ENCODE measurements around the gene ROGDI. TPM values are rescaled to one million over a fixed set of nuclear protein-coding genes. Genes with fewer than 3 reads are reported as not detected.

The ROGDI gene
- total RNA-seq, 1 experiment from 2014 or later, result 32.1 TPM

GRCh38 chr16:4755687-4756086, 46.7 kb downstream of the ROGDI start:
- Mint-ChIP-seq H3K4me3 (no peak overlapping the region), H3K36me3 (peaks cover 61% of the 10 kb centered on the region), H3K27me3 (ENCODE audit: low read depth) (no peaks in the 10 kb centered on the region), H3K9me3 (peaks cover 6% of the 10 kb centered on the region), H3K27ac (no peak overlapping the region), H3K4me1 (no peaks in the 10 kb centered on the region)
- ChIA-PET POLR2A (no interaction called here), CTCF (no interaction called here)
- TF ChIP-seq E2F5 (CRISPR knock-in tag; IDR thresholded peaks at IDR 0.05), result no peak
- DNase-seq (ENCODE audit: low spot score), result no peak
- ATAC-seq, result no peak

GRCh38 chr16:4754865-4755264, 47.6 kb downstream of the ROGDI start:
- ChIA-PET POLR2A (no interaction called here), CTCF (no interaction called here)
- H3K4me1 Mint-ChIP-seq, result no peaks in the 10 kb centered on the region
- H3K9me3 Mint-ChIP-seq, result peaks cover 6% of the 10 kb centered on the region
- DNase-seq (ENCODE audit: low spot score), result no peak
- H3K4me3 Mint-ChIP-seq, result no peak overlapping the region
- H3K36me3 Mint-ChIP-seq, result peaks cover 57% of the 10 kb centered on the region
- no peak for TF ChIP-seq ZNF416 (CRISPR knock-in tag; IDR thresholded peaks at IDR 0.05)
- TF ChIP-seq CREB1 (CRISPR knock-in tag; IDR thresholded peaks at IDR 0.05), result no peak
- no peak for TF ChIP-seq NFYB (CRISPR knock-in tag; conservative IDR thresholded peaks at IDR 0.05; ENCODE audit: low read depth)
- no peak for TF ChIP-seq JAZF1 (CRISPR knock-in tag; IDR thresholded peaks at IDR 0.05)
- TF ChIP-seq ATF1 (CRISPR knock-in tag; IDR thresholded peaks at IDR 0.05), result no peak
- no peak for TF ChIP-seq ZBTB21 (CRISPR knock-in tag; IDR thresholded peaks at IDR 0.05; ENCODE audit: borderline replicate concordance)
- no peak for TF ChIP-seq KAT7 (CRISPR knock-in tag; IDR thresholded peaks at IDR 0.05; ENCODE audit: borderline replicate concordance)
- no peak for TF ChIP-seq ZNF232 (CRISPR knock-in tag; IDR thresholded peaks at IDR 0.05)
- no peak for TF ChIP-seq ZNF512 (CRISPR knock-in tag; IDR thresholded peaks at IDR 0.05; ENCODE audit: borderline replicate concordance)
- no peak for TF ChIP-seq NR3C1 (CRISPR knock-in tag; conservative IDR thresholded peaks at IDR 0.05; ENCODE audit: low read depth)
- no peak for TF ChIP-seq MXD4 (CRISPR knock-in tag; IDR thresholded peaks at IDR 0.05; ENCODE audit: borderline replicate concordance)
- no peak for TF ChIP-seq PRRX2 (CRISPR knock-in tag; IDR thresholded peaks at IDR 0.05)
- no peak for TF ChIP-seq ZNF423 (CRISPR knock-in tag; IDR thresholded peaks at IDR 0.05)
- TF ChIP-seq ZNF671 (CRISPR knock-in tag; IDR thresholded peaks at IDR 0.05), result no peak
- no peak for ATAC-seq
- no peak overlapping the region for H3K27ac Mint-ChIP-seq
- H3K27me3 Mint-ChIP-seq (ENCODE audit: low read depth), result no peaks in the 10 kb centered on the region

- Mint-ChIP-seq H3K27ac (no peak overlapping the region), H3K4me1 (no peaks in the 10 kb centered on the region), H3K27me3 (ENCODE audit: low read depth) (no peaks in the 10 kb centered on the region), H3K4me3 (no peak overlapping the region), H3K9me3 (peaks cover 6% of the 10 kb centered on the region), H3K36me3 (peaks cover 40% of the 10 kb centered on the region)
- TF ChIP-seq PRRX2 (CRISPR knock-in tag; IDR thresholded peaks at IDR 0.05) (no peak), JUN (CRISPR knock-in tag; IDR thresholded peaks at IDR 0.05) (no peak)
- ChIA-PET POLR2A (no interaction called here), CTCF (no interaction called here)
- no peak for ATAC-seq
- no peak for DNase-seq (ENCODE audit: low spot score)
Observed at GRCh38 chr16:4753227-4753626, 49.2 kb downstream of the ROGDI start.

- ChIA-PET CTCF (no interaction called here), POLR2A (no interaction called here)
- H3K4me1 Mint-ChIP-seq, result no peaks in the 10 kb centered on the region
- no peak overlapping the region for H3K4me3 Mint-ChIP-seq
- ATAC-seq, result no peak
- H3K36me3 Mint-ChIP-seq, result peaks cover 37% of the 10 kb centered on the region
- no peaks in the 10 kb centered on the region for H3K27me3 Mint-ChIP-seq (ENCODE audit: low read depth)
- no peak for DNase-seq (ENCODE audit: low spot score)
- peaks cover 6% of the 10 kb centered on the region for H3K9me3 Mint-ChIP-seq
- no peak overlapping the region for H3K27ac Mint-ChIP-seq
- TF ChIP-seq IRF1 (CRISPR knock-in tag; IDR thresholded peaks at IDR 0.05) (no peak), ZNF425 (CRISPR knock-in tag; conservative IDR thresholded peaks at IDR 0.05) (no peak)
Observed at GRCh38 chr16:4752351-4753100, 49.9 kb downstream of the ROGDI start.
